Measurements from ENCODE around the gene ESR2. TPM values are rescaled to one million over a fixed set of nuclear protein-coding genes. Genes with fewer than 3 reads are reported as not detected.

Gene ESR2
- total and polyA plus RNA-seq, 2 of the 8 experiments (the other 6 are each of a cell fraction or from before 2014, with no cell fraction given): 0.19 to 0.23 TPM

DNA sequence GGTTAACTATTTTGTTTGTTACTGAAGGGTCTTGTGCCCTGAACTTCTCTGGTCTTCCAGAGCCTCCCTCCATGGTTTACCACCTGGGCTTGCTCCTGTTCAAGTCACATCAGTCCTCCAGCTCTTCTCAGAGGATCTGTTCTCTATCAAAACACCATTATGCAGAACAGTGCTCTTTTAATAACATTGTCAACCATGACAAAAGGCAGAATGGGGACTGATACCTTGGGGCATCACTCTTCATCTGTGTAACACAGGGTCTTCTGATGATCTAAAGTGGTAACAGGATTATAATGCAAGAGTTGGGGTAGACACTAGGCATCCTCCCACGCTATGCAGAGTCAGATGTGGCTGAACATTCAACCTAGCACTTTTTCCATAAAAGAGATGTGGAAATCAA, 38.4 kb downstream of the ESR2 start:
- H3K56ac ChIP-seq (replicated peaks; ENCODE audit: insufficient read length, low read depth, low read length): no peak overlapping the region
- H3K4ac ChIP-seq (replicated peaks; ENCODE audit: insufficient read length, low read depth, low read length): no peak overlapping the region
- H3K23me2 ChIP-seq (ENCODE audit: low read depth, low read length): no peaks in the 10 kb centered on the region
- no peaks in the 10 kb centered on the region for H3K9me3 ChIP-seq (ENCODE audit: insufficient read depth in 2 of 2, low read depth in 1 of 2, low read length in 1 of 2)
- H3K79me2 ChIP-seq (ENCODE audit: control insufficient read depth in 1 of 2, insufficient read depth in 2 of 2, low read length in 2 of 2): no peaks in the 10 kb centered on the region
- no peak overlapping the region for H2BK15ac ChIP-seq (ENCODE audit: low read length)
- H3K27me3 ChIP-seq (replicated peaks in 1 of 4; ENCODE audit: control insufficient read depth in 3 of 4, extremely low read depth in 1 of 4, insufficient read depth in 3 of 4, low read length in 3 of 4): no peaks in the 10 kb centered on the region
- H2BK120ac ChIP-seq (replicated peaks; ENCODE audit: low read depth, low read length): no peak overlapping the region
- H4K91ac ChIP-seq (replicated peaks; ENCODE audit: insufficient read length, low read length): no peak overlapping the region
- H3K9ac ChIP-seq (replicated peaks in 1 of 4; ENCODE audit: extremely low read depth in 1 of 4, low read depth in 3 of 4, low read length in 3 of 4): no peak overlapping the region
- DNase-seq (ENCODE audit: low read depth in 1 of 2, low spot score in 2 of 2) (no peak), FAIRE-seq (no peak)
- H2AK5ac ChIP-seq (ENCODE audit: low read depth, low read length): no peak overlapping the region
- no peak overlapping the region for H2BK12ac ChIP-seq (ENCODE audit: low read depth, low read length)
- 100% methylated on average over 1 of the region's 1 CpG; no CpG with 5 or more reads in 1 of the 2 experiments for WGBS, 2 experiments (ENCODE audit: extremely low coverage in 1 of 2, insufficient coverage in 1 of 2, insufficient read length in 1 of 2, insufficient replicate concordance in 2 of 2, low coverage in 1 of 2, low lambda C conversion rate in 2 of 2, missing lambda C conversion rate in 1 of 2)
- no peak overlapping the region for H3K23ac ChIP-seq (ENCODE audit: insufficient read length)
- no peaks in the 10 kb centered on the region for H3K36me3 ChIP-seq (ENCODE audit: control insufficient read depth in 2 of 4, insufficient read depth in 4 of 4, low read length in 3 of 4)
- no peak overlapping the region for H3K4me3 ChIP-seq (ENCODE audit: extremely low read depth in 1 of 4, insufficient read depth in 2 of 4, low read depth in 3 of 4, low read length in 4 of 4)
- no peak overlapping the region for H3K14ac ChIP-seq (ENCODE audit: insufficient read length)
- ChIA-PET POLR2A (ENCODE audit: partially characterized antibody) (no interaction called here), CTCF (ENCODE audit: partially characterized antibody) (no interaction called here)
- H2AFZ ChIP-seq (ENCODE audit: low read length): no peak overlapping the region
- no peak overlapping the region for H3K27ac ChIP-seq (ENCODE audit: low read depth, low read length)
- no peak overlapping the region for H2BK20ac ChIP-seq (ENCODE audit: low read length)
- no peak overlapping the region for H4K8ac ChIP-seq (ENCODE audit: extremely low read depth, insufficient read depth, low read length)
- no peak overlapping the region for H3K4me2 ChIP-seq (ENCODE audit: insufficient read depth in 1 of 2, low read depth in 2 of 2, low read length in 2 of 2)
- no peaks in the 10 kb centered on the region for H3K79me1 ChIP-seq (ENCODE audit: low read depth, low read length)
- no peaks in the 10 kb centered on the region for H4K20me1 ChIP-seq (replicated peaks in 1 of 2; ENCODE audit: control insufficient read depth in 1 of 2, insufficient read depth in 2 of 2, low read length in 2 of 2)
- no peaks in the 10 kb centered on the region for H3K4me1 ChIP-seq (replicated peaks in 1 of 4; ENCODE audit: control insufficient read depth in 3 of 4, insufficient read depth in 4 of 4, low read length in 3 of 4)
- no peak overlapping the region for H3K18ac ChIP-seq (ENCODE audit: extremely low read depth, low read length)
- H4K5ac ChIP-seq (ENCODE audit: insufficient read length, low read depth, low read length): no peak overlapping the region
- no peak overlapping the region for H2BK5ac ChIP-seq (ENCODE audit: low read depth, low read length)
- TF ChIP-seq, protein P1, sequence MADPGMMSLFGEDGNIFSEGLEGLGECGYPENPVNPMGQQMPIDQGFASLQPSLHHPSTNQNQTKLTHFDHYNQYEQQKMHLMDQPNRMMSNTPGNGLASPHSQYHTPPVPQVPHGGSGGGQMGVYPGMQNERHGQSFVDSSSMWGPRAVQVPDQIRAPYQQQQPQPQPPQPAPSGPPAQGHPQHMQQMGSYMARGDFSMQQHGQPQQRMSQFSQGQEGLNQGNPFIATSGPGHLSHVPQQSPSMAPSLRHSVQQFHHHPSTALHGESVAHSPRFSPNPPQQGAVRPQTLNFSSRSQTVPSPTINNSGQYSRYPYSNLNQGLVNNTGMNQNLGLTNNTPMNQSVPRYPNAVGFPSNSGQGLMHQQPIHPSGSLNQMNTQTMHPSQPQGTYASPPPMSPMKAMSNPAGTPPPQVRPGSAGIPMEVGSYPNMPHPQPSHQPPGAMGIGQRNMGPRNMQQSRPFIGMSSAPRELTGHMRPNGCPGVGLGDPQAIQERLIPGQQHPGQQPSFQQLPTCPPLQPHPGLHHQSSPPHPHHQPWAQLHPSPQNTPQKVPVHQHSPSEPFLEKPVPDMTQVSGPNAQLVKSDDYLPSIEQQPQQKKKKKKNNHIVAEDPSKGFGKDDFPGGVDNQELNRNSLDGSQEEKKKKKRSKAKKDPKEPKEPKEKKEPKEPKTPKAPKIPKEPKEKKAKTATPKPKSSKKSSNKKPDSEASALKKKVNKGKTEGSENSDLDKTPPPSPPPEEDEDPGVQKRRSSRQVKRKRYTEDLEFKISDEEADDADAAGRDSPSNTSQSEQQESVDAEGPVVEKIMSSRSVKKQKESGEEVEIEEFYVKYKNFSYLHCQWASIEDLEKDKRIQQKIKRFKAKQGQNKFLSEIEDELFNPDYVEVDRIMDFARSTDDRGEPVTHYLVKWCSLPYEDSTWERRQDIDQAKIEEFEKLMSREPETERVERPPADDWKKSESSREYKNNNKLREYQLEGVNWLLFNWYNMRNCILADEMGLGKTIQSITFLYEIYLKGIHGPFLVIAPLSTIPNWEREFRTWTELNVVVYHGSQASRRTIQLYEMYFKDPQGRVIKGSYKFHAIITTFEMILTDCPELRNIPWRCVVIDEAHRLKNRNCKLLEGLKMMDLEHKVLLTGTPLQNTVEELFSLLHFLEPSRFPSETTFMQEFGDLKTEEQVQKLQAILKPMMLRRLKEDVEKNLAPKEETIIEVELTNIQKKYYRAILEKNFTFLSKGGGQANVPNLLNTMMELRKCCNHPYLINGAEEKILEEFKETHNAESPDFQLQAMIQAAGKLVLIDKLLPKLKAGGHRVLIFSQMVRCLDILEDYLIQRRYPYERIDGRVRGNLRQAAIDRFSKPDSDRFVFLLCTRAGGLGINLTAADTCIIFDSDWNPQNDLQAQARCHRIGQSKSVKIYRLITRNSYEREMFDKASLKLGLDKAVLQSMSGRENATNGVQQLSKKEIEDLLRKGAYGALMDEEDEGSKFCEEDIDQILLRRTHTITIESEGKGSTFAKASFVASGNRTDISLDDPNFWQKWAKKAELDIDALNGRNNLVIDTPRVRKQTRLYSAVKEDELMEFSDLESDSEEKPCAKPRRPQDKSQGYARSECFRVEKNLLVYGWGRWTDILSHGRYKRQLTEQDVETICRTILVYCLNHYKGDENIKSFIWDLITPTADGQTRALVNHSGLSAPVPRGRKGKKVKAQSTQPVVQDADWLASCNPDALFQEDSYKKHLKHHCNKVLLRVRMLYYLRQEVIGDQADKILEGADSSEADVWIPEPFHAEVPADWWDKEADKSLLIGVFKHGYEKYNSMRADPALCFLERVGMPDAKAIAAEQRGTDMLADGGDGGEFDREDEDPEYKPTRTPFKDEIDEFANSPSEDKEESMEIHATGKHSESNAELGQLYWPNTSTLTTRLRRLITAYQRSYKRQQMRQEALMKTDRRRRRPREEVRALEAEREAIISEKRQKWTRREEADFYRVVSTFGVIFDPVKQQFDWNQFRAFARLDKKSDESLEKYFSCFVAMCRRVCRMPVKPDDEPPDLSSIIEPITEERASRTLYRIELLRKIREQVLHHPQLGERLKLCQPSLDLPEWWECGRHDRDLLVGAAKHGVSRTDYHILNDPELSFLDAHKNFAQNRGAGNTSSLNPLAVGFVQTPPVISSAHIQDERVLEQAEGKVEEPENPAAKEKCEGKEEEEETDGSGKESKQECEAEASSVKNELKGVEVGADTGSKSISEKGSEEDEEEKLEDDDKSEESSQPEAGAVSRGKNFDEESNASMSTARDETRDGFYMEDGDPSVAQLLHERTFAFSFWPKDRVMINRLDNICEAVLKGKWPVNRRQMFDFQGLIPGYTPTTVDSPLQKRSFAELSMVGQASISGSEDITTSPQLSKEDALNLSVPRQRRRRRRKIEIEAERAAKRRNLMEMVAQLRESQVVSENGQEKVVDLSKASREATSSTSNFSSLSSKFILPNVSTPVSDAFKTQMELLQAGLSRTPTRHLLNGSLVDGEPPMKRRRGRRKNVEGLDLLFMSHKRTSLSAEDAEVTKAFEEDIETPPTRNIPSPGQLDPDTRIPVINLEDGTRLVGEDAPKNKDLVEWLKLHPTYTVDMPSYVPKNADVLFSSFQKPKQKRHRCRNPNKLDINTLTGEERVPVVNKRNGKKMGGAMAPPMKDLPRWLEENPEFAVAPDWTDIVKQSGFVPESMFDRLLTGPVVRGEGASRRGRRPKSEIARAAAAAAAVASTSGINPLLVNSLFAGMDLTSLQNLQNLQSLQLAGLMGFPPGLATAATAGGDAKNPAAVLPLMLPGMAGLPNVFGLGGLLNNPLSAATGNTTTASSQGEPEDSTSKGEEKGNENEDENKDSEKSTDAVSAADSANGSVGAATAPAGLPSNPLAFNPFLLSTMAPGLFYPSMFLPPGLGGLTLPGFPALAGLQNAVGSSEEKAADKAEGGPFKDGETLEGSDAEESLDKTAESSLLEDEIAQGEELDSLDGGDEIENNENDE (IDR thresholded peaks at IDR 0.05; ENCODE audit: insufficient replicate concordance, low read length): no peak
